Spinal cord (tissue), 10 donors: ENCODE results near the gene ARID5B. TPM values are rescaled to one million over a fixed set of nuclear protein-coding genes. Genes with fewer than 3 reads are reported as not detected.

Source experiments
- DNase-seq, 6 donors: peaks; one replicate each; pipeline versions ENCODE4 v3.0.0 to v3.0.0-alpha.2; 2013 to 2015; ENCODE audit warnings: low spot score in 6 of 6, low read depth in 4 of 6
- H3K27ac ChIP-seq: one replicate; pipeline ENCODE4 v1.5.1; 2013; ENCODE audit warnings: low read depth, low read length, control low read depth
- H3K27me3 ChIP-seq: one replicate; pipeline ENCODE4 v1.6.1; 2013; ENCODE audit warnings: low read length; ENCODE audit not compliant: control insufficient read depth, insufficient read depth
- H3K36me3 ChIP-seq: one replicate; pipeline ENCODE4 v1.6.1; 2013; ENCODE audit warnings: low read length; ENCODE audit not compliant: control insufficient read depth, insufficient read depth
- H3K4me1 ChIP-seq: one replicate; pipeline ENCODE4 v1.6.1; 2013; ENCODE audit warnings: low read length; ENCODE audit not compliant: control insufficient read depth, insufficient read depth
- H3K4me3 ChIP-seq: one replicate; pipeline ENCODE4 v1.5.1; 2013; ENCODE audit warnings: low read depth, low read length, control low read depth
- H3K9me3 ChIP-seq: one replicate; pipeline ENCODE4 v1.6.1; 2013; ENCODE audit warnings: low read length; ENCODE audit not compliant: control insufficient read depth, insufficient read depth
- WGBS: methylation state at CpG from one replicate; pipeline ENCODE4 v1.1.5; 2013; ENCODE audit warnings: missing lambda C conversion rate; ENCODE audit not compliant: insufficient coverage; 5-methylcytosine and 5-hydroxymethylcytosine counted together
- polyA plus RNA-seq, 2 donors: library from polyadenylated mRNA; unstranded; fragments of 120-200 nt; gene quantifications; one replicate each; pipeline ENCODE4 v1.2.1, GENCODE V29; 2013; ENCODE audit not compliant: insufficient read length in 2 of 2
- total RNA-seq, 2 donors: library from RNA; depleted of rRNA in 1 of 2; stranded (reverse); fragments of 120-200 nt in 1 of 2; fragments of >200 nt in 1 of 2; gene quantifications; one replicate each; pipeline versions ENCODE4 v1.2.3 to v1.2.4, GENCODE V29; 2013 to 2014
- donor health status: healthy.

The ARID5B gene
- total and polyA plus RNA-seq, 4 donors = 9.3 to 26.4 (median 18.4) TPM

DNA sequence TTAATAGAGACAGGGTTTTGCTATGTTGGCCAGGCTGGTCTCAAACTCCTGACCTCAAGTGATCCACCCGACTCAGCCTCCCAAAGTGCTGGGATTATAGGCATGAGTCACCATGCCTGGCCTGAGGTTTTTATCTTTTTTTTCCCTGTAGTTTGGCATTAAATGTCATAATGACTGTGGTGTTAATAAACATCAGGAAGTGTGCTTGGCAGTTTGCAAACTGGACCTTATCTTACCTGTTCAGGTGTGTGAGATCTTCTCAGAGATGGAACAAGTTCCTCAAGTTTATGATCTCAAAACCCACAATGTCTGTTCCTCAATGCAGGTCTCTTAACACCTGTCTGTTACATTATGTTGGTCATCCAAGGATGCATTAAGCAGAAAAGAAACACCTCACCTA lies 80.0 kb downstream of the ARID5B start:
- DNase-seq = no peak
- no peak overlapping the region for H3K4me3 ChIP-seq
- H3K4me1 ChIP-seq = no peaks in the 10 kb centered on the region
- no peak overlapping the region for H3K27ac ChIP-seq
- no CpG with 5 or more reads among the region's 1 CpG for WGBS
- H3K27me3 ChIP-seq = no peaks in the 10 kb centered on the region
- no peaks in the 10 kb centered on the region for H3K9me3 ChIP-seq
- no peaks in the 10 kb centered on the region for H3K36me3 ChIP-seq

DNA sequence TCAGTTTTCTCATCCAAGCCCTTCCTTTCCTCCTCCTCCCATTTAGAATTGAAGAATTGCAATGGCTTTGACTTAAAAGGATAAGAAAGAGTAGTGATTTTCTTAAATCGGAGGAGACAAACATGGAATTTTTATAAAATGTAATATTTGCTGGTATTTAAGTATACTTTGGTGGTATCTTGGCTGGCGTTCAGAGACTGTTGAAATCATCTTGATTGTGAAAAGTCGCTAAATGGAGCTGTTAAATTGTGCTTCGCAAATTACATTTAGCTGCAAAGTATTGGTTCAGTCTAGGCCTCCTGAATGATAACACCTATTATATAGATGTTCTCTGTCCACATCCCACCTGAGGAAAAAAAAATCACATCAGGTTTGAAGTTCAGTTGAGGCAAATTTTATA lies 81.8 kb downstream of the ARID5B start:
- H3K4me3 ChIP-seq = no peak overlapping the region
- DNase-seq = peak in 1 of 6 donors; percentile 51
- H3K36me3 ChIP-seq = no peaks in the 10 kb centered on the region
- H3K4me1 ChIP-seq = no peaks in the 10 kb centered on the region
- WGBS = 92% methylated on average over 1 of the region's 4 CpGs
- H3K27me3 ChIP-seq = no peaks in the 10 kb centered on the region
- no peaks in the 10 kb centered on the region for H3K9me3 ChIP-seq
- H3K27ac ChIP-seq = no peak overlapping the region

DNA sequence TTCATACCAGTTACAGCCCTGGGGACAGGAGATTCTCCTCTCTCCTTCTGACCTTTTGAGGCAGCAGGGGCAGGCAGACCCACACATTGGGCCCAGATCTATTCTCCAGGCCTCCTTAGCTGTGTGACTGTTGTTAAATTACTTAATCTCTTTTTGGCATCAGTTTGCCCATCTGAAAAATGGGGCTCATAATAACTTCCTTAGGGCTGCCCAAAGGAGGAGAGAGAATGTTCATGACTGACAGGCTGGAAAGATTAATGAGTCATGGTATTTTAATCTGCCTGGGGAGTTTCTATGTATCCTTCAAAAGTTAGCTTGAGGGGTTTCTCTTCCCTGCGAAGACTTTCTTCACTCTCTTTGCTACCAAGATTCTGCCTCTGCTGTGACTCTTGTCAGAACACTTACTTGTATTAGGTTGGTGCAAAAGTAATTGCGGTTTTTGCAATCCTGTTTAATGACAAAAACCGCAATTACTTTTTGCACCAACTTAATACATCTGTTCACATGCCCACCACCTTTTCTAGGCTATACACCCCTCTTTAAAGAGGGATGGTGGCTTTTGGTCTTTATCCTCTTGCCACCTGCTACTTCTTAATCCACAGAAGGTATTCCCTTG lies 83.4 kb downstream of the ARID5B start:
- no CpG with 5 or more reads among the region's 3 CpGs for WGBS

DNA sequence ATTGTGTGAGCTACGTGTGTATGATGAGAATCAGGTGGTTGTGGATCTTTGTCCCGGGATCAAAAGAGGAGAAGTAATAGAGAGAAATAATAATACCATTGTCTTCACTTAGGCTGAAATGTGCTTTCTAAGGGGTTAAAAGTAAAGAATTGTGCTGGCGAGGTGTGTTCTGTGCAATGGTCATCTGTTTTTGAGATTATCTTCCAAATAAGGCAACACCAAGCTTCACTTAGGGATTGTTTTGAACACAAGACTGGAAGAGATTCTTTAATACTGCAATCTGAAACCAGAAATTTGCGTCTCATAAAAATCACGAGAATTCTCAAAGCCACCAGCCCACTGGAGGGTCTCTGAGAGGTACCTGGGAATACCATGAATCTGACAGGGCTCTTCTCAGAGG lies 84.2 kb downstream of the ARID5B start:
- DNase-seq = no peak
- no peaks in the 10 kb centered on the region for H3K36me3 ChIP-seq
- H3K27ac ChIP-seq = no peak overlapping the region
- WGBS = 100% methylated on average over 1 of the region's 5 CpGs
- H3K9me3 ChIP-seq = no peaks in the 10 kb centered on the region
- H3K4me1 ChIP-seq = no peaks in the 10 kb centered on the region
- no peaks in the 10 kb centered on the region for H3K27me3 ChIP-seq
- no peak overlapping the region for H3K4me3 ChIP-seq

More for the DNA sequence above, 83.4 kb downstream of the ARID5B start:
- DNase-seq = no peak
- Histone ChIP-seq H3K4me1 (no peaks in the 10 kb centered on the region), H3K27ac (no peak overlapping the region), H3K9me3 (no peaks in the 10 kb centered on the region), H3K4me3 (no peak overlapping the region), H3K27me3 (no peaks in the 10 kb centered on the region), H3K36me3 (no peaks in the 10 kb centered on the region)

DNA sequence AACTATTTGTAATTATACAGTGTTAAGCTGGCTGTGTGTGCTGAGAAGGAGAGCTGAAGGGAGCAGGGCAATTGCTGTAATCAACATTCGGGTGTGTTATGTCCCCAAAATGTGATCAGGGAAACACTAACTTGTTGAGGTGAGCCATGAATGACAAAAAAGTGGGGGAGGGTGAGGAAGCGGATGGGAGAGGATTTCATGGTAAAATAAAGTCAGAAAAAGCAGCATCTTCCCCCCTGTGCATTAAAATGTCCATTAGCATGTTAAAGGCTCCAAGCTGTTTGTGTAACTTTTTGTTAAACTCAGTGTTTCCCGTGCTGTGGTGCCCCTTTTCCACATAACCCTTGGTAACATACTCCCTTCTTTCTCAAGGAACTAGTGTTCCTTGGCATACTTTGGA lies 84.9 kb downstream of the ARID5B start:
- Histone ChIP-seq H3K4me3 (no peak overlapping the region), H3K4me1 (no peaks in the 10 kb centered on the region), H3K27me3 (no peaks in the 10 kb centered on the region), H3K27ac (no peak overlapping the region), H3K36me3 (no peaks in the 10 kb centered on the region), H3K9me3 (no peaks in the 10 kb centered on the region)
- 13% methylated on average over 2 of the region's 3 CpGs for WGBS
- no peak for DNase-seq

DNA sequence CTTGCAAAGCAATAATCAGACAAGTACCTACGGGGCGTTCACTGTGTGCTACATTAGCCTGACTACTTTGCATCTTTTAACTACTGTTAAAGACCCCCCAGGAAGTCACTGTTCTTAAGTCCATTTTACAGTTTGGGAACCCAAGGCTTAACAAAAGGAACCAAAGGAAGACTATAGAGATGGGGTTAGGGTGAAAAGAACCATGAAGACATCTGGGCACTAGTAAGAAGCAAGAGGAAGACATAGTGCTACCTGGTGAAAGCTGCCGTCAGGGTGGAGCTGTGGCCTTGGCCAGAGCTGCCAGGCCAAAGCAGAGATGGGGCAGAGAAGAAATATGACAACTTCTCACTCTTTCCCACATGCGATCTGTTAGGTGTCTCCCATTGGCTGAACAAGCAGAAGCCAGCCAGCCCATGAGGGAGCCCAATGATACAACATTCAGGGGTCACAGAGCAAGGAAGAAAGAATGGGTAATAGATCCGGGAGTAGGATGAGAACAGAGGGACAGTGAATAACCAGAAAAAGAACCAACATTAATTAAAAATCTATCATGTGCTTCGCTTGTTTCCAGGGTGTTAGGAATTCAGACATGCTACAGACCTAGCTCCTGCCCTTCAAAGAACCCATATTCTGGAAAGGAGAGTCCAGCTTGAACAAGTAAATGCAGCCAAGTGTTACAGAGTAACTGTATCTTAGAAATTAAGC lies 85.4 kb downstream of the ARID5B start:
- Histone ChIP-seq H3K27ac (no peak overlapping the region), H3K36me3 (no peaks in the 10 kb centered on the region), H3K4me3 (no peak overlapping the region), H3K4me1 (no peaks in the 10 kb centered on the region), H3K27me3 (no peaks in the 10 kb centered on the region), H3K9me3 (no peaks in the 10 kb centered on the region)
- no peak for DNase-seq
- 37% methylated on average over 3 of the region's 6 CpGs for WGBS

DNA sequence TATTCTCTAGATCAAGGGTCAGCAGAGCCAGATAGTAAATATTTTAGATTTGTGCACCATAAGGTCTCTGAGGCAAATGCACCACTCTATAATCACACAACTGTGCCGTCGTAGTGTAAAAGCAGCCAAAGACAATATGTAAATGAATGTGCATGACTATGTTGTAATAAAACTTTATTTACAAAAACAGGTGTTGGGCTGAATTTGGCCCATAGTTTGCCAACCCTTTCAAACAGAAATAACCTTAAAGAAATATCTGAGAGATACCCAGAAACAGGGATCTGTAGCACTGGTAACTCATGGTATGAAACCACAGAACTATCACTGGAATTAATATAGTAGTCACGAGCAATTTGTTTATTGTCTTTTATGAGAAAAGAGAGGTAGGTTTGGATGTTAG lies 86.0 kb downstream of the ARID5B start:
- no peak for DNase-seq
- Histone ChIP-seq H3K36me3 (no peaks in the 10 kb centered on the region), H3K4me3 (no peak overlapping the region), H3K27me3 (no peaks in the 10 kb centered on the region), H3K9me3 (no peaks in the 10 kb centered on the region), H3K4me1 (no peaks in the 10 kb centered on the region), H3K27ac (no peak overlapping the region)
- WGBS = no CpG with 5 or more reads among the region's 3 CpGs

DNA sequence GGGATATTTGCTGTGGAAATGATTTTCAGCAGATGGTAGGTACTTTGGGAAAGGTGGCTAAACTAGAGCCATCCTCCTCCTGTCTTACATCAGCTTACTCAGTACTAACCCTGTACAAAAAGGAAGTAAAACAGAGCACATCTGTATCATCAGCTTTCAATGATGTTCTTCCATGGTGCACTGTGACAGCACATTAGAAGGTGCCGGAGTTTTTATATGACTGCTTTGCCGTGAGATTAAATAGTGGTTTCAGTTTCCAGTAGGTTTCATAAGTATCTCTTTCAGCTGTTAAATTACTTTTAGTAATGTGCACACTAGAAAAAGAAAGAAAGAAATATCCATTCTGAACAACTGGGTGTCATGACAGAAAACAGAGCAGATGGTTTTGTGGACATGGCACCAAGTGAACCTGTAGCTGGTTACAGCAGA lies 86.5 kb downstream of the ARID5B start:
- Histone ChIP-seq H3K9me3 (no peaks in the 10 kb centered on the region), H3K4me1 (no peaks in the 10 kb centered on the region), H3K27me3 (no peaks in the 10 kb centered on the region), H3K27ac (no peak overlapping the region), H3K36me3 (no peaks in the 10 kb centered on the region), H3K4me3 (no peak overlapping the region)
- no peak for DNase-seq
- WGBS = no CpG with 5 or more reads among the region's 2 CpGs

DNA sequence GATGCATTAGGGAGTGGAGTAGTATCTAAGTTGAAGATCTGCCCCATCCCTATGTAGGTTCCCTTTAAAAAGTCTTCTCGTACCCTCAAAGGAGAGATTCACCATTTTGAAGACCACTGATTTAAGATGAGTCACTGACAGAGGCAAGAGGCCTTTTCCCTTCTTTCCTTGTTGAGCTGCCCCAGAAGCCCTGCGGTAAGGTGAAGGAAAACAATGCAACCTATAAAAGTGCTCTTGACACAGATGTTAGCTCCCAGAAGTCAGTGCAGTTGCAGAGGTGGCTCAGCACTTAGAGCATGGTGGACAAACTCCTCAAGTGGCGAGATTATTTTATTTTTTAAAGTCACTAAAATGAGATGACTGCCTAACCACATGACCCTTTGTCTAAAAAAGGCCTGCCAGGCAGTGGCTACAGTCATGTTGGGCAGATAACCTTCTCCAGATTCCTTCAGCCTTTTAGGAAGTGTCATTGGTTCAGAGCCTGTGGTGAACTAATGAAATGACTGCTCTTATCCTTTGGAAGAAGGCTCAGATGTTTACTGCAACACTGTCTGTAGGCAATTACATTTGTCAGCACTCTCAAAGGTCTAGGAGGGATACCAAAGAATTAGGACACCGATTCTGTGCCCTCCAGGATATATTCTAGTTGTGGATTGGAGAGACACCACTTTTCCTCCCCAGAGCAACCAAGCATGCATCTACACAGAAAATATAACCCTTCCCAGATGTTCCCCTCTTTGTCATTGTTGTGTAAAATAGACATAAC lies 88.7 kb downstream of the ARID5B start:
- DNase-seq = no peak
- 100% methylated on average over 2 of the region's 4 CpGs for WGBS
- Histone ChIP-seq H3K4me3 (no peak overlapping the region), H3K27me3 (no peaks in the 10 kb centered on the region), H3K9me3 (no peaks in the 10 kb centered on the region), H3K27ac (no peak overlapping the region), H3K4me1 (no peaks in the 10 kb centered on the region), H3K36me3 (no peaks in the 10 kb centered on the region)
